HCT116 (cell line): ENCODE results near the gene FAM240B.

ENCODE experiments used
- CEBPB ChIP-seq: IDR thresholded peaks from 2 replicates; pipeline ENCODE4 v1.6.1; 2012; ENCODE audit warnings: low read depth
- EZH2phosphoT487 ChIP-seq: fragments of 200-600 bp; IDR thresholded peaks from 2 replicates; pipeline ENCODE4 v1.6.1; 2018; ENCODE audit warnings: antibody characterized with exemption, borderline replicate concordance
- JUND ChIP-seq: IDR thresholded peaks from 2 replicates; pipeline ENCODE4 v1.6.1; 2012
- POLR2A ChIP-seq: IDR thresholded peaks from 2 replicates; pipeline ENCODE4 v1.7.0; 2011; ENCODE audit warnings: borderline replicate concordance; ENCODE audit not compliant: insufficient read depth, insufficient read length; ENCODE audit errors: extremely low read depth
- TCF7L2 ChIP-seq: IDR thresholded peaks from 2 replicates; pipeline ENCODE4 v1.7.0; 2011; ENCODE audit warnings: borderline replicate concordance, inconsistent platforms; ENCODE audit not compliant: insufficient read depth, insufficient read length; ENCODE audit errors: extremely low read depth
- ZFX ChIP-seq: fragments of 450-650 bp; IDR thresholded peaks from 2 replicates; pipeline ENCODE4 v1.6.1; 2017
- TF ChIP-seq, protein P1 (sequence below), 3 experiments: fragments of 200-600 bp in 1 of 3; sonication (generic) in 1 of 3; IDR thresholded peaks in 2 of 3; conservative IDR thresholded peaks in 1 of 3; 2 replicates each; pipeline ENCODE4 v1.5.1; 2012 to 2017; ENCODE audit warnings: low read depth in 2 of 3, low read length in 2 of 3, antibody characterized with exemption in 1 of 3, borderline replicate concordance in 1 of 3, control low read depth in 1 of 3, mild to moderate bottlenecking in 1 of 3, mixed read lengths in 1 of 3, mixed run types in 1 of 3, moderate library complexity in 1 of 3; ENCODE audit not compliant: insufficient read depth in 1 of 3

DNA sequence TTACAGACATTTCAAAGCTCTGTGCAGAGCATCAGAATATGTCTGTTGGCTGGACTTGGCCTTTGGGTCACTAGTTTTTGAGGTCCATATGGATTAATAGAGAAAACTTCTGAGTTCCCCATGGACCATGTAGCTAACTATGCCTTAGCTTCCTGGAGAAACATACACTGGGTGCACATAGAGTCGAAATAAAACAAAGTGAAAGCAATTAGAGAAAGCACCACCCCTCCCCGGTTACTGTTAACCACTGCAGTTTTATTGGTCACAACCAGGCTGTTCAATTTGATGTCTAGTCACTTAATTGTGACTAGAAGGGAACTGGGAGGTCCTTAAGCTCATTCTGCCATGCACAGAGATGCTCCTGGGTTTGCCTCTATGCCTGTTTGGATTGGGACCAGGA is 4.2 kb downstream of the FAM240B start:
- no peak for TF ChIP-seq POLR2A
- TF ChIP-seq JUND = no peak
- no peak for TF ChIP-seq CEBPB
- TF ChIP-seq ZFX = no peak
- TF ChIP-seq TCF7L2 = no peak
- TF ChIP-seq, protein P1, sequence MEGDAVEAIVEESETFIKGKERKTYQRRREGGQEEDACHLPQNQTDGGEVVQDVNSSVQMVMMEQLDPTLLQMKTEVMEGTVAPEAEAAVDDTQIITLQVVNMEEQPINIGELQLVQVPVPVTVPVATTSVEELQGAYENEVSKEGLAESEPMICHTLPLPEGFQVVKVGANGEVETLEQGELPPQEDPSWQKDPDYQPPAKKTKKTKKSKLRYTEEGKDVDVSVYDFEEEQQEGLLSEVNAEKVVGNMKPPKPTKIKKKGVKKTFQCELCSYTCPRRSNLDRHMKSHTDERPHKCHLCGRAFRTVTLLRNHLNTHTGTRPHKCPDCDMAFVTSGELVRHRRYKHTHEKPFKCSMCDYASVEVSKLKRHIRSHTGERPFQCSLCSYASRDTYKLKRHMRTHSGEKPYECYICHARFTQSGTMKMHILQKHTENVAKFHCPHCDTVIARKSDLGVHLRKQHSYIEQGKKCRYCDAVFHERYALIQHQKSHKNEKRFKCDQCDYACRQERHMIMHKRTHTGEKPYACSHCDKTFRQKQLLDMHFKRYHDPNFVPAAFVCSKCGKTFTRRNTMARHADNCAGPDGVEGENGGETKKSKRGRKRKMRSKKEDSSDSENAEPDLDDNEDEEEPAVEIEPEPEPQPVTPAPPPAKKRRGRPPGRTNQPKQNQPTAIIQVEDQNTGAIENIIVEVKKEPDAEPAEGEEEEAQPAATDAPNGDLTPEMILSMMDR (IDR thresholded peaks at IDR 0.05 in 2 of 3, conservative IDR thresholded peaks at IDR 0.05 in 1 of 3; ENCODE audit: borderline replicate concordance in 1 of 3, insufficient read depth in 1 of 3, low read depth in 2 of 3, low read length in 2 of 3) = no peak
- no peak for TF ChIP-seq EZH2phosphoT487
